Esophagus muscularis mucosa (tissue), 3 donors: Measurements from ENCODE around the gene MAS1L.

Experiments used
- POLR2A ChIP-seq: fragments of 450-650 bp; IDR thresholded peaks from one replicate; pipeline ENCODE4 v1.6.1; 2017; ENCODE audit warnings: antibody characterized with exemption, moderate library complexity, mild to moderate bottlenecking, low read depth
- TF ChIP-seq, protein P1 (sequence below), 3 experiments: fragments of 200-600 bp in 2 of 3; fragments of 450-650 bp in 1 of 3; sonication (generic) in 2 of 3; IDR thresholded peaks; one replicate each; pipeline ENCODE4 v1.5.1; 2017 to 2019; ENCODE audit warnings: antibody characterized with exemption in 3 of 3, mild to moderate bottlenecking in 2 of 3, moderate library complexity in 1 of 3

- TF ChIP-seq, protein P1, sequence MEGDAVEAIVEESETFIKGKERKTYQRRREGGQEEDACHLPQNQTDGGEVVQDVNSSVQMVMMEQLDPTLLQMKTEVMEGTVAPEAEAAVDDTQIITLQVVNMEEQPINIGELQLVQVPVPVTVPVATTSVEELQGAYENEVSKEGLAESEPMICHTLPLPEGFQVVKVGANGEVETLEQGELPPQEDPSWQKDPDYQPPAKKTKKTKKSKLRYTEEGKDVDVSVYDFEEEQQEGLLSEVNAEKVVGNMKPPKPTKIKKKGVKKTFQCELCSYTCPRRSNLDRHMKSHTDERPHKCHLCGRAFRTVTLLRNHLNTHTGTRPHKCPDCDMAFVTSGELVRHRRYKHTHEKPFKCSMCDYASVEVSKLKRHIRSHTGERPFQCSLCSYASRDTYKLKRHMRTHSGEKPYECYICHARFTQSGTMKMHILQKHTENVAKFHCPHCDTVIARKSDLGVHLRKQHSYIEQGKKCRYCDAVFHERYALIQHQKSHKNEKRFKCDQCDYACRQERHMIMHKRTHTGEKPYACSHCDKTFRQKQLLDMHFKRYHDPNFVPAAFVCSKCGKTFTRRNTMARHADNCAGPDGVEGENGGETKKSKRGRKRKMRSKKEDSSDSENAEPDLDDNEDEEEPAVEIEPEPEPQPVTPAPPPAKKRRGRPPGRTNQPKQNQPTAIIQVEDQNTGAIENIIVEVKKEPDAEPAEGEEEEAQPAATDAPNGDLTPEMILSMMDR (IDR thresholded peaks at IDR 0.05) = no peak
- no peak for TF ChIP-seq POLR2A
These were observed 42.2 kb upstream of the MAS1L start for GRCh38 chr6:29529956-29530355.
